ENCODE results near the gene EPN3.

Gene EPN3

DNA sequence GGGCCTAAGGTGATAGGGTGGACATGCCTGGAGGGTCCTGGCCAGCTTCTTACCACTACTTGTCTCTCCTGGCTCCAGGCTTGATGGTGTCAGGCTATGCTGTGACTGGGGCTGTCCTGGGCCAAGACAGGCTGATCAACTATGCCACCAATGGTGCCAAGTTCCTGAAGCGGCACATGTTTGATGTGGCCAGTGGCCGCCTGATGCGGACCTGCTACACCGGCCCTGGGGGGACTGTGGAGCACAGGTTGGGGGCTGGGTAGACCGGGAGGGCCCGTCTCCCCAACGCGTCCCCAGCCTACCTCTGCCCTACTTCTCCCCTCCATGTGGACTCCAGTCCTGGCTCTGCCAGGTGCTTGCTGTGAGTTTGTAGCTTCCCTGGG, 18.9 kb downstream of the EPN3 start:
- no peak for DNase-seq

DNA sequence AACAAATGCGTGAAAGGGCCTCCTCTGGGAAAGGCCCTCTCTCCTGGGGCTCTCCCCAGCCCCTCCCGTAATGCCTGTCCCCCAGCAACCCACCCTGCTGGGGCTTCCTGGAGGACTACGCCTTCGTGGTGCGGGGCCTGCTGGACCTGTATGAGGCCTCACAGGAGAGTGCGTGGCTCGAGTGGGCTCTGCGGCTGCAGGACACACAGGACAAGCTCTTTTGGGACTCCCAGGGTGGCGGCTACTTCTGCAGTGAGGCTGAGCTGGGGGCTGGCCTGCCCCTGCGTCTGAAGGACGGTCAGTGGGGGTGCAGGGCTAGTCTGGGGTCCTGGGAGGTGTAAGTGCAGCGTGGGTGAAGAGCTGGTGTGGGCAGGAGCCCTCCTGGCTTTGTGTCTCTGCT, 19.3 kb downstream of the EPN3 start:
- no peak for DNase-seq

DNA sequence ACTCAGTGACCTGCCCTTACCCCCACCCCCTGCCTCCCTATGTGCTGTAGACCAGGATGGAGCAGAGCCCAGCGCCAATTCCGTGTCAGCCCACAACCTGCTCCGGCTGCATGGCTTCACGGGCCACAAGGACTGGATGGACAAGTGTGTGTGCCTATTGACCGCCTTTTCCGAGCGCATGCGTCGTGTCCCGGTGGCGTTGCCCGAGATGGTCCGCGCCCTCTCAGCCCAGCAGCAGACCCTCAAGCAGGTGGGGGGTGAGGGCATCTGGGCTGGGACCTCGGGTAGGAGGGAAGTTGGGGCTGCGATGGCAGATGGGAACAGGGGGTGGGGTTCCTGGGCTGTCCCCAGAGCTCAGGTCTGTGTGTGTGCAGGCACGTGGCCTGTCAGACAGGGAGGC, 21.7 kb downstream of the EPN3 start:
- no peak for DNase-seq

DNA sequence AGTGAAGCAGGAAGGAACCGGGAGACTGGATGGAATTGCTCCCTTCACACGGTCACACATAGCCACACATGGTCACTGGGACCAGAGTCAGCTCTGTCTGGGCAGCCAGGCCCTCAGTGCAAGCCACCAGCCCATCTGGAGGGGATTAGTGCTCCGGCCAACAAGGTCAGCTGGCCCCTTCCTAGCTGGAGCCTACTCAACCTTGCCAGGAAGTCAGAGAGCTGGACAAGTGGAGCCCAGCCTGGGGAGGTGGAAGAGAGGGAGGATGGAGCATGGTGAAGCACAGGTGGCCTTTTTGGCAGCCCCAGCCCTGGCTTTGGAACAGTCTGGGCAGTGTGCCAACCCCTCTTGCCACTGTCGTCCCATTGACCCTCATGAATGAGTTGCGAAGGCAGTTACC, 24.3 kb downstream of the EPN3 start:
- no peak for DNase-seq

DNA sequence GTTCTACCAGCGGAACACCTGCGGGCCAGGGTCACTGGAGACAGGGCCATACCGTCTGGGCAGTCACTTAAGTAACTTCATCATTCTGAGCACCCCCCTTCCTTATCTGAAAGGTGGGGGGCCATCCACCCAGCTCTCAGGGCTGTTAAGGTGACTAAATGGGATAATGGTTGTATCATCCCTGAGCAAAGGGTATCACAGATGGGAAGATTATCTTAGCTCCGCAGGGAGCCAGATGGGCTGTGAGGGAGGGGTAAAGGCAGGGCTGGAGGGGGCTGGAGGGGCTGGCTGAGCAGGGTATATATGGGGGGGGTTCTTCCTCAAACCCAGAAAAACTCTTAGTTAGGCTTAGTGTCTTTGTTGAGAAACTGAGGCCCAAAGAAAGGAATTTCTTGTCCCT, 25.1 kb downstream of the EPN3 start:
- no peak for DNase-seq

DNA sequence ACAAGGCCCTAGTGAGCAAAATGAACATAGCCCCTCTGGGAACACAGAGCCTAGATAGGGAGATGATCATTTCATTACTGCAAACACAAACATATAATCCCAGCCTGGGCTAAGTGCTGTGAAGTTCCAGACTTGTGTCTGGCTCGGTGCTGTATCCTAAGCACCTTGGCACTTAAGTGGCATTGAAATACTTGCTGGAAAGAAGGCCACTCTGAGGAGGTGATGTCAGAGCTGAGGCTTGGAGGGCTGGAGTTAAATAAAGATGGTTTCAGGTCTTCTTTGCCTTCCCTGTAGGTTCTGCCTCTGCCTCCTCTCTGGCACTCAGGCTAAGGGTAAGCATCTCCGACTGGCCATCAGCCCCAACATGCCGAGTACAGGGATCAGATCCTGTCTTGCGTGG, 25.6 kb downstream of the EPN3 start:
- DNase-seq = no peak

DNA sequence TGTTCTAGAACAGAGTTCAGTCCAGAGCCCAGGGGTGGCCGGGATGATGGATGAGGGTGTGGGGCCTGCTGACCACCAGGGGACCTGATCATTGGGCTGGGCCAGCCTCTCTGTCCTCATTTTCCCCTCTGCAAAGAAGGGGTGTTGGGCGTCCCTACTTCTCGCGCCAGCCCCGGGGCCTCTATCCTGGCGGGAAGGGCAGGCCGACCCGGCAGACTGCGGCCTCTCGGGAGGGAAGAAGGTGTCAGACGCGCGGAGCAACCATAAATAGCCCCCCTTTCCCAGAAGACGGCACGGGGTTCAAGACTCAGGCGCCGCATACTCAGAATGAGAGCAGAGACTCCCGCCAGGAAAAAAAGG, 26.0 kb downstream of the EPN3 start:
- DNase-seq = no peak

DNA sequence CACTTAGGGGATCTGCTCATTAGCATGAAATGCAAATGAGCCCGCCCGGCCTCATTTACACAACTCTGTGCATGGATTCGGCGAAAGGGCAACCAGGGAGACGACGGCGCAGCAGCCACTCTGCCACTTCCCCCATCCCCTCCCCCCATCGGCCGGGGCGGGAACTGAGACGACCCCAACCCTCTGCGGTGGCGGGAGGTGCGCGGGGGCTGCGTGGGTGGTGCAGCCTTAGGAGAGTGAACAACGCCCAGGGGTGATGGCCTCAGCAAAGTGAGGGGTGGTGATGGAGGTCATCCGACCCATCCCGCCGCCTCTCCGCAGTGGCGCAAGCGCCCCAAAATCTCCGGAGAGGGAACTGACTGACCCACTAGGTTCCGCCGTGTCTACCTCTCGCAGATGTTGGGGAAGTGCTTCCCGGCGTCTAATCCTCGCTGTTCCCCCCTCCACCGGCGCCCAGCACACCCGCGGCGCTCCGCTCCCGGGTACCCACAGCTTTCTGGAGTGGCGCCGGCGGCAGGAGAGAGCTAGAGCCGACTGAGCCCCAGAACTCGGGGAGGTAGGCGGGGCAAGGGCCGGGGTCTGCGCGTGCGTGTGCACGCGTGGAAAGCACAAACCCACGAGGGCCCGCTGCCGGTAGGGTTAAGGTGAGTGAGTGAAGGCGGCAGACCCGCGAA, 26.5 kb downstream of the EPN3 start:
- no peak for DNase-seq

DNA sequence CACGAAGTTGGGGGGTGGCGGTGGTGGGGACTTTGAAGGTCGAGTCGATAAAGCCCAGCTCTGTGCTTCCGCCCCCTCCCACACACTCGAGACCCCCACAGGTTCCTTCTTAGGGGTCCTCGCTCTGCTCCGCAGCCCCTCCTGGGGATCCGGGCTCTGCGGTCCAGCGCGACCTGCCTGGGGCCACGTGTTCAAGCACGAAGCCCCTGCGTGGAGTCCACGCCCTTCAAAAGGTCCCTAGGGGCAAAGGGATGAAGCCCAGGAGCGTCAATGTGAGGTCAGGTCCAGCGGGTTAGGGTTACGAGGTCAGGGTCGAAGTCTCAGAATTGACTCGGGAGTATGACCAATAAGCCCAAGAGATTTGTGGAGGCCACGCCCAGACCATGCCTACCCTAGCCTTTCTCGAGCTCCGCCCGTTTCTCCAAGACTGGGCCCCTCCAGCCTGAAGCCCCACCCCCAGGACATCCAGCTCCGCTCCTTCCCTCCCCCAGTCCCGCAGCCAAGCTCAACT, 27.2 kb downstream of the EPN3 start:
- DNase-seq = no peak

DNA sequence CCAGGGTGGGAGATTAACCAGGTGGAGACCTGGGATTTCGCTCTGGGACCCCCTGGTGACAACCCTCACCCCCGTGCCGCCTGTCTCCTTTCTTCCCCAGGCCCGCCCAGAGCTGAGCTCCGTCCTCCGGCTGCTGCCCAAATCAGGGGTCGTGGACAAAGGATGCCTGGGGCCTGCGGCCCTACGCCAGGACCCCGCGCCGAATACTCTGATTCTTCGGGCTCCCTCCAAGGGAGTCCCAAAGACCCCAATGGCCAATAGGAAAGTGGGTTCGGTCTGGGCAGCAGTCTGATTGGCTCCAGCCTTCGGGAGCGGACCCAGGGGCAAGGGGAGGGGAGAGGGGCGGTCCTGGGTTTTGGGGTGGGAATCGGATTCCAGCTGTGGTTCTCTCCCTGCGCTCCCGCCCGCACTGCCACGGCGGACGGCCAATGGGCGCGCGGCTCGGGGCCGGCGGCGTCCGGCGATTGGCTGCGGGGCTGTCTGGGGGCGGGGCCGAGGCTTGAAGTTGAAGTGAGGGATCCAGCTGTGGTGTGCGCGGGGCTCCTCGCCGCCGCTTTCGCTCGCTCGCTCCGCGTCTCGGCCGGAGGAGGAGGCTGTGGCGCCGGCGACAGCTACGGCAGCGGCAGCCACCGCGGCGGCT, 27.8 kb downstream of the EPN3 start, which contains the start of gene CACNA1G:
Gene CACNA1G, plus strand, starts transcription at position 531 of the 640 bp plus-strand sequence. CDS start 745 bp downstream, outside the sequence.
- peak; percentile 41 for DNase-seq

DNA sequence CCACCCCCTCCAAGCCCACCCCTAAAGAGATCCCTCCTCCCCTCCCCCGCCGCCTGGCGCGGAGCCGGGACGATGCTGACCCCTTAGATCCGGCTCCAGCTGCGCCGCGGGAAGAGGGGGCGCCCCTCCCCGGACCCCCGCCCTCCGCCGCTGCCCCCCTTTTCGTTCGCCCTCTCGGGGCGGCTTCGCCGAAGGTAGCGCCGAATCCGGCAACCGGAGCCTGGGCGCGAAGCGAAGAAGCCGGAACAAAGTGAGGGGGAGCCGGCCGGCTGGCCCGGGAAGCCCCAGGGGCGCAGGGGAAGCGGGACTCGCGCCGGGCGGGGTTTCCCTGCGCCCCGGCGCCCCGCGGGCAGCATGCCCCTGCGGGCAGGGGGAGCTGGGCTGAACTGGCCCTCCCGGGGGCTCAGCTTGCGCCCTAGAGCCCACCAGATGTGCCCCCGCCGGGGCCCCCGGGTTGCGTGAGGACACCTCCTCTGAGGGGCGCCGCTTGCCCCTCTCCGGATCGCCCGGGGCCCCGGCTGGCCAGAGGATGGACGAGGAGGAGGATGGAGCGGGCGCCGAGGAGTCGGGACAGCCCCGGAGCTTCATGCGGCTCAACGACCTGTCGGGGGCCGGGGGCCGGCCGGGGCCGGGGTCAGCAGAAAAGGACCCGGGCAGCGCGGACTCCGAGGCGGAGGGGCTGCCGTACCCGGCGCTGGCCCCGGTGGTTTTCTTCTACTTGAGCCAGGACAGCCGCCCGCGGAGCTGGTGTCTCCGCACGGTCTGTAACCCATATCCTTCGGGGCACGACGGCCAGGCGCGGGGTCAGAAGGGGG, 28.6 kb downstream of the EPN3 start:
- DNase-seq = no peak

DNA sequence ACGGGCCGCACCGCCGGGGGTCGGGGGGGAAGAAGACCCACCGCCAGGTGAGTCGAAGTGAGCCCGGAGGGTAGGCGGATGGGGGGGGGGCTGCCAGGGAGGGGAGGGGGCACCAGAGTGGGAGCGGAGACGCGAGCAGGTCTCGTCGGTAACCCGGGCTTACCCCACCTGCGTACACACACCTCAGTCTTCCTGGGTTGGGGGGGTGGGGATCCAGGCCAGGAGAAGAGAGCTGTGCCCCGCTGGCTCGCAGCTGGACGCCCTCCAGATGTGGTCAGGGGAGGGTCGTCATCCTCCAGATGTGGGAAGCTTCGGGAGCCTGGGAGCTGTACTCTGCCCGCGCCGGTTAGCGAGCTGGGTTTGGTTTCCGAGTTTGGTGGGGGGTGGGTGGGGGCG, 29.2 kb downstream of the EPN3 start:
- DNase-seq = no peak

DNA sequence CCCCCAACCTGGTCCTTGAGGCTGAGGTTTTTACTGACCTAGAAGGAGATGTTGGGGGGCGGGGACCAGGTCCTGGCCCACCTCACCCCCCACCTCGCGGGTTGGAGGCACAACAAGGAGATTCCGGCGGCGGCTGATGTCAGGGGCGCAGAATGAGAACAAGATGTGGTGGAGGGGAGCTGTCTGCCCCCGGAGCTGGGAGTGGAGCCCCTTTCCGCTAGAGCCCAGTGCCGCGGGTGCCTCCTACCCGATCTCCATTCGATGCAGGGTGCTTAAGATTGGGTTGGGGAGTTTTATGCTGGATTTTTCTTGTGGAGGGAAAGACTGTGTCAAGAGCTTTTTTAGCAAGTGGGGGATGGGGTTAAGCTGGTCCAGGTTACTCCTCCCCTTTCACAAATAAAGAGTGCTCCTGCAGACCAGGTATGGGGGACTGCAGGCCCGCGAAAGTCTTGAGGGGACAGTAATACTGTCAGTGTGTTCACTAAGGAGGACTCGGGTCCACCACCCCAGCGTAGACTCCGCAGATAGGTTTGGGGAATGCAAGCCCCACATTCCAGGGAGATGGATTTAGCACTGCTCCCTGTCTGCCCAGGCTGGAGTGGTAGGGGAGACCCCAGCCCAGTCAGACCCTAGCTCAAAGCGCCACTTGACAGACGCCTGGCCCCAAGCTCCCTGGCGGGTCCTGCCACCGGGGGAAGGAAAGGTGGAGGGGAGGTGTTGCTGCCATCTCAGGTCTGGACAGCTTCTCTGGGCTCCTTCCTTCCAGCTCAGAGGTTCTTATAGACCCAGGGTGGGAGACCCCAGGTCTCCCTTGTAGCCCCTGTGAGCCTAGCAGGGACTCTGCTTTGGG, 29.9 kb downstream of the EPN3 start:
- DNase-seq = no peak

DNA sequence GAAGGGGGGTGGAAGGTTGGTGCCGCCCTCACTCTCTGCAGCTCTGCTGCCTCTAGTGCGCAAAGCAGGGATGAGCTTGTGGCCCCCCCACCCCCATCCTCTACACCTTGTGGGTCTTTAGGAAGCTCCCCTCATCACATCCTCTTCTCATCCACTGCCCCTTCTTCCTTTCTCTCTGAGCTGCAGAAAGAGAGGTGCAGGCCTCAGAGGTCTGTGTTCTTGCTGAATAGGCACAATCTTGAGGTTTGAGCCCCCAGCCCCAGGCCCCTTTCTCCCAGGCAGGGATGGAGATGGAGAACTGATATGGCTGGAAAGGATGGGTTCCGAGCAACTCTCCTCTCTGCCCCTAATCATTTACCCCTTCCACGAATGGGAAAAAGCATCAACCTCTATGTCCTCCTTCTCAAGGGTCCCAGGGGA, 30.6 kb downstream of the EPN3 start:
- DNase-seq = no peak

DNA sequence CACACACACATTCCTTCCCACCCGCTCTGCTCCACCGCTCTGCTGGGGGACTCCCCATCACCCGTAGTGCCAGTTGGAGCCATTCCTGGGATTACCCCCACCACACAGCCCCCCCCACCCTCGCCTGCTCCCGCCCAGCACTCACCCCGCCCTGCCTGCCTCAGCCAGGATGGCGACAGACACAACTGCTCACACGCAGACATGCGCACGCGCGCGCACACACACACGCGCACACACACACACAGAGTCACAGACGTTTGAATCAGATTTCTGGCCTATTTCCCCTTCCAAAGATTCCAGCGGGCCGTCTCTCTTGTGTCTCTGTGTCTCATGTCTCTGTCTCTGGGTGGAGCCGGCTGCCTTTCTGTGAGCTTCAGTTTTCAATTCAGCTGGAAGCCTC, 32.4 kb downstream of the EPN3 start:
- no peak for DNase-seq

DNA sequence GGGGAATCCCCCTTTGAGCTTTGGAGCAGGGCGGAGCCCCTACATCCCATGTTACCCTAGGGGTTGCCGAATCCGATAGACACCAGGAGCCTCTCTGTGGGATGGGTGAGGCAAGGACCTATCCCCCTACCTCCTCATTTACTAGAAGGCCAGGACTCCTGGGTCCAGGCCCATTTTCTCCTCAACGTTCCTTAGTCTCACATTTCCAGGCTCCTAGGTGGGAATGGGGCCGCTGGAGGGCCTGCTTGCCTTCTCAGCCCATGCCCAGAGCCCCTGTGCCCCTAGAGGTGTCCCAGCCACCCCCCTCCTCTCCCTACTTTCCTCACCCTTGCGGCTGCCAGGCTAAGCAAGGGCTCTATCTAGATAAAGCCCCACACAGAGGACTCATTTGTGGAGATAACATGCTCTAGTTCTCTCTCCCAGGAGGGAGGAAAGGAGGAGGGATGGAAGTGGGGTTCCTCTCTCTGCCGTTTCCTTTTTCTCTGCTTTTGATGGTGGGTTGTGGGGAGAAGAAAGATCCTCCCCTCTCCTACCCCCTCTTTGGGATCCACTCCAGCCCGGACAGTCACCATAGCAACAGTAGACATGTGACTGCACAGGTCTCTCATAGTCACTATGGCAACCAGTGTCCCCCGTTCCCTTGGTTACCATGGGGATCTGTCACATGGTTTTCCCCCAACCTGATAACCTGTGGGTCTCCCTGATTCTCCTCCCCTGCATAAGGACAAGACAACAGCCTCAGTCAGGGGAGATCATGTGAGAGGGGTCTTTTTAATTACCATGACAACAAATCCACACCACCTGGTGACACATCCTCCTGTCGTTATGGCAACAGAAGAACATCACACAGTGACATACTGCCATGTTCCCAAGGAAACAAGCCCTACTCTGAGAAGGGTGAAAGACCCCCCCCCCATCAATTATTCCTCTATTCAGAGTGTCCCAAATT, 33.1 kb downstream of the EPN3 start:
- DNase-seq = peak; percentile 3

DNA sequence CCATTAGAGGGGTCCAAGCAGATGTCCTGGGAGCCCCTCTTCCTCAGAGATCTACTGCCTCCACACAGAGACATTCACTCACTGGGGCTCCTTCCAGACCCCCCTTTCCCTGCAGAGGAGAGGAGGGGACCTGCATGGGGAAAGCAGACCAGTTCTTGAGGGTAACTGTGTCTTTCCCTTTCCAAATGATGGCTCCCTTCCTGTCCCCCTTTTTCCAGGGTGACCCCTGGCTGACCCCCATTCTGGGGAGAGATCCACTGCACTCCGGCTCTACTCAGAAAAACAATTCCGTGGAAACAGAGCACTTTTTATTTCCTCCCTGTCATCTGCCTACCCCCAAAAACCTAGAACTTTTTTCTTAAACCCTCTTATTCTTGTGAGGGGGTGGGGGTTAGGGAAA, 34.4 kb downstream of the EPN3 start:
- DNase-seq = no peak

DNA sequence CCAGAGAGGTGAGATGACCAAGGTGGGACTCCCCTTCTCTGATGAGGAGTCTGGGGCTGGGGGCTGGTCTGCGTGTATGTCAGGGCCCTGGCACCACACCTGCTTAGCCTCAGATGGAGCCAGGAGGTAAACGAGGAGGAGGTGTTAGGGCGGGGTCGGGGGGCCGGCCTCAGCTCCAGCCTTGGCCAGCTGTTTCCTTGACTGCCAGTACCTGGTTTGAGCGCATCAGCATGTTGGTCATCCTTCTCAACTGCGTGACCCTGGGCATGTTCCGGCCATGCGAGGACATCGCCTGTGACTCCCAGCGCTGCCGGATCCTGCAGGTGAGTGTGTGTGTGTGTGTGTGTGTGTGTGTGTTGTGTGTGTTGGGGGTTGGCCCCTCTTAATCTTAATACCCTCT, 36.1 kb downstream of the EPN3 start:
- DNase-seq = no peak

DNA sequence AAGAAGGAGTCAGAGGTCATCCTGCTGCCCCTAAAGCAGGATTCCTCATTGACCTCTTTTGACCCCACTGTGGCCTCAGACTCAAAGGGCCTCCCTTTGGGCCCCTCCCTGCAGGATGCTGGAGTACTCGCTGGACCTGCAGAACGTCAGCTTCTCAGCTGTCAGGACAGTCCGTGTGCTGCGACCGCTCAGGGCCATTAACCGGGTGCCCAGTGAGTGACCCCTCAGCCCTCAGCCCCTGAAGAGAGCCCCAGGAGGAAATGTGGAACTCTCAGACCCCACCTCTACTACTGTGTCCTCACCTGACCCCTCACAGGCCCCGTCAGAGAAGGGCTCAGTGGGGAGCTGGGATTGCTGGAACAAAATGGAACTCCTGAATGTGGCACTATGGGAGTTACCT, 37.1 kb downstream of the EPN3 start:
- DNase-seq = no peak

DNA sequence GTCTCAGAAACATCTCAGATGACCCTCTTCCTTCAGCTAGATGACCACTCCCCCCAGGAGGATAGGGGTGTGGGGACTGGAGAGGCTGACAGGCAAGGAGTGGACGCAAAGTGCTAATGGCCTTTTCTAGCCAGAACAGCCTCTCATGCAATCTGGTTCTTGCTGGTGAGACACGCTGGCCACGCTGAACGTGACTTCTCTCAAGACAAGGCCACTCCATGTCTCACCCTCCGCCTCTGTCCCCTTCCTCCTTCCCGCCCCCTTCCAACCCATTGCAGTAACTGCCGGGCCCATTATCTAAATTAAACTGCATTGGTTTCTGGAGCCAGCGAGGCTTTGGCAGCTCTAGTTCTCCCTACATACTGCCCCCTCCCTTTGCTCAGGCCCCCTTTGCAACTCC, 37.5 kb downstream of the EPN3 start:
- DNase-seq = no peak

DNA sequence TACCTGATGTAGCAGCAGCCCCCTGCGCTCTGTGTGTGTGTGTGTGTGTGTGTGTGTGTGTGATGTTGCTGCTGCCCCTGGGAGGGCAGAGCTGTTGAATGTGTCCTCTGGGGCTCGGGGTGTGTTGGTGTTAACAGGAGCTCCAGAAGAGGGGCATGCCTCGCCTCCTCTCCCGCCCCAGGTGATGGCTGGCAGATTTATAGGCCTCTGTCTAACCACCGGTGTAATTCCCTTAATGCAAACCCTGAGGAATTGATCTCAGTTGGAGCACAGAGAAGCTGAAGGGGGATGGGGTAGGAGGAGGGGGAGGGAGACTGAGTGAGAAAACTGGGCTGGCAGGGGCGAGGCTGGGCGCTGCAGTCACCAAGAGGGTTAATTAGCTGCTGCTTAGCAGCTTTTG, 38.0 kb downstream of the EPN3 start:
- peak; percentile 92 for DNase-seq

DNA sequence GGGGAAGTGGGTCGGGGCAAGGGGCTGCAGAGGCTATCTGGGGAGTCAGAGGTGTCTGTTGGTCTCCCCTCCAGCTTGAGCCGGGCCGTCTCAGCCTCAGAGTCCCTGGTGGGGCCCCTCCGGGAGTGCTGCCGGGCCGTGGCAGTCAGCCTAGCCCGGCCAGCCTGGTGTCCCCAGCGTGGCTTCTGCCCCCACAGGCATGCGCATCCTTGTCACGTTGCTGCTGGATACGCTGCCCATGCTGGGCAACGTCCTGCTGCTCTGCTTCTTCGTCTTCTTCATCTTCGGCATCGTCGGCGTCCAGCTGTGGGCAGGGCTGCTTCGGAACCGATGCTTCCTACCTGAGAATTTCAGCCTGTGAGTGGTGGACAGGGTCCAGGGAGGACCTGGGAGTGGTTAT, 39.1 kb downstream of the EPN3 start:
- no peak for DNase-seq
